Measurements from ENCODE around the gene RHOB.
"Not testable (repeated sequence)": the region's sequence is repeated elsewhere in the genome, so short reads cannot be mapped to it uniquely, and the experiment has no call there.

The RHOB gene

DNA sequence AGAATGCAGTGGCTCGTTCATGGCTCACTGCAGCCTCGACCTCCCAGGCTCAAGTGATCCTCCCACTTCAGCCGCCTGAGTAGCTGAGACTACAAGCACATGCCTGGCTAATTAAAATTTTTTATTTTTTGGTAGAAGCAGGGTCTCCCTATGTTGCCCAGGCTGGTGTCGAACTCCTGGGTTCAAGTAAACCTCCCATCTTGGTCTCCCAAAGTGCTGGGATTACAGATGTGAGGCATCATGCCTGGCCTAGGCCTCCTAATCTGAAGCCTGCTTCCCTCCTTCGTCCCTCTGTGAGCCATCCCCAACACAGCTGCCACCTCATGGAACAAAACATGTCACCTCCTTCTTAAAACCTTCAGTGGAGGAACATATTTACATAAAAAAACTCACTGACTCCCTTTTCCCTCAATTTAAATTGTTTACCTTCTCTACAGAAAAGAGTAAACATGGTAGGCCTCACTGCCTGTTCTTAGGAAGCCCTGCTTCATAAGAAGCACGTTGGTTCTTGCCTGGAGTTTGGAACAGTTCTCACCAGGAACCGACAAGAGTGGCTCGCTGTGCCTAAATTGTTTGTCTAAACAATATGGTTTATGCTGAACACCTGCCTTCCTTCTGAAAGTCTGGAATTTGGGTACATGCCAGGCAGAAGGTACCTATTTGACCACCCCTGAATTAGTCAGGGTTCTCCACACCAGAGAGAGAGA, 12.1 kb upstream of the RHOB start:
- no peak overlapping the region for H2BK120ac ChIP-seq (ENCODE audit: insufficient read depth, low read length, poor library complexity)
- no peaks in the 10 kb centered on the region for H3K4me1 ChIP-seq (ENCODE audit: control insufficient read depth in 1 of 2, insufficient read depth in 2 of 2, low read length in 2 of 2)
- DNase-seq: no peak
- no peak overlapping the region for H2BK5ac ChIP-seq (ENCODE audit: low read depth, low read length, poor library complexity)
- no peak overlapping the region for H3K23ac ChIP-seq (ENCODE audit: low read length)
- H3K27me3 ChIP-seq (ENCODE audit: insufficient read depth, low read length): no peaks in the 10 kb centered on the region
- H4K8ac ChIP-seq (ENCODE audit: low read depth, low read length): no peak overlapping the region
- H3K4me3 ChIP-seq (ENCODE audit: low read depth, low read length): no peak overlapping the region
- no peak overlapping the region for H3K4me2 ChIP-seq (ENCODE audit: low read length)
- no peak overlapping the region for H3K4ac ChIP-seq (ENCODE audit: low read depth, low read length)
- no peak overlapping the region for H2AFZ ChIP-seq (ENCODE audit: insufficient read depth, low read length, poor library complexity)
- no peak overlapping the region for H2BK12ac ChIP-seq (ENCODE audit: low read length)
- no peak overlapping the region for H3K9ac ChIP-seq (ENCODE audit: low read length)
- H3K14ac ChIP-seq (ENCODE audit: low read length): no peak overlapping the region
- H2AK5ac ChIP-seq (ENCODE audit: low read length): no peak overlapping the region
- no peaks in the 10 kb centered on the region for H3K79me2 ChIP-seq (ENCODE audit: control insufficient read depth, insufficient read depth, low read length, poor library complexity)
- no peak overlapping the region for H4K12ac ChIP-seq (ENCODE audit: low read depth, low read length)
- H3K9me3 ChIP-seq (ENCODE audit: insufficient read depth, low read depth, low read length): no peaks in the 10 kb centered on the region
- H4K91ac ChIP-seq (ENCODE audit: low read depth, low read length): no peak overlapping the region
- H3K27ac ChIP-seq (ENCODE audit: low read depth, low read length): no peak overlapping the region
- H3K36me3 ChIP-seq (ENCODE audit: control insufficient read depth in 1 of 2, insufficient read depth in 2 of 2, low read length in 2 of 2): no peaks in the 10 kb centered on the region
- H3K79me1 ChIP-seq (ENCODE audit: low read length): no peaks in the 10 kb centered on the region
- no CpG with 5 or more reads among the region's 8 CpGs for WGBS (ENCODE audit: extremely low coverage, insufficient coverage, insufficient read length)
- no peak overlapping the region for H3K18ac ChIP-seq (ENCODE audit: low read length)

DNA sequence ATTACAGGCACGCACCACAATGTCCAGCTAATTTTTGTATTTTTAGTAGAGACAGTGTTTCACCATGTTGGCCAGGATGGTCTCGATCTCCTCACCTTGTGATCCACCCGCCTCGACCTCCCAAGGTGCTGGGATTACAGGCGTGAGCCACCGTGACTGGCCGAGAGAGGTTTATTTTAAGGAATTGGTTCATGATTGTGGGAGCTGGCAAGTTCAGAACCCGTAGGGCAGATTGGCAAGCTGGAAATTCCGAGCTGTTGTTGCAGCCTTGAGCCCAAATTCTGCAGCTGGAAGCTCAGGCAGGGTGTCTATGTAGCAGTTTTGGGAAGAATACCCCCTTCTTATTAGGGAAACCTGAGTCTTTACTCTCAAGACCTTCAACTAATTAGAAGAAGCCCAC, 11.4 kb upstream of the RHOB start:
- not testable (repeated sequence) for H3K23ac ChIP-seq (ENCODE audit: low read length); H3K9ac ChIP-seq (ENCODE audit: low read length); H2BK12ac ChIP-seq (ENCODE audit: low read length); H3K18ac ChIP-seq (ENCODE audit: low read length); H4K8ac ChIP-seq (ENCODE audit: low read depth, low read length); H3K4me1 ChIP-seq (ENCODE audit: control insufficient read depth in 1 of 2, insufficient read depth in 2 of 2, low read length in 2 of 2); H2BK120ac ChIP-seq (ENCODE audit: insufficient read depth, low read length, poor library complexity); H2BK5ac ChIP-seq (ENCODE audit: low read depth, low read length, poor library complexity); H3K14ac ChIP-seq (ENCODE audit: low read length); H3K4me2 ChIP-seq (ENCODE audit: low read length); H2AFZ ChIP-seq (ENCODE audit: insufficient read depth, low read length, poor library complexity); H3K79me1 ChIP-seq (ENCODE audit: low read length); H3K4me3 ChIP-seq (ENCODE audit: low read depth, low read length); DNase-seq; H3K27me3 ChIP-seq (ENCODE audit: insufficient read depth, low read length); H2AK5ac ChIP-seq (ENCODE audit: low read length); H3K79me2 ChIP-seq (ENCODE audit: control insufficient read depth, insufficient read depth, low read length, poor library complexity); H3K9me3 ChIP-seq (ENCODE audit: insufficient read depth, low read depth, low read length); H3K4ac ChIP-seq (ENCODE audit: low read depth, low read length); H3K27ac ChIP-seq (ENCODE audit: low read depth, low read length); H3K36me3 ChIP-seq (ENCODE audit: control insufficient read depth in 1 of 2, insufficient read depth in 2 of 2, low read length in 2 of 2); H4K12ac ChIP-seq (ENCODE audit: low read depth, low read length); H4K91ac ChIP-seq (ENCODE audit: low read depth, low read length)
- WGBS (ENCODE audit: extremely low coverage, insufficient coverage, insufficient read length): no CpG with 5 or more reads among the region's 9 CpGs

DNA sequence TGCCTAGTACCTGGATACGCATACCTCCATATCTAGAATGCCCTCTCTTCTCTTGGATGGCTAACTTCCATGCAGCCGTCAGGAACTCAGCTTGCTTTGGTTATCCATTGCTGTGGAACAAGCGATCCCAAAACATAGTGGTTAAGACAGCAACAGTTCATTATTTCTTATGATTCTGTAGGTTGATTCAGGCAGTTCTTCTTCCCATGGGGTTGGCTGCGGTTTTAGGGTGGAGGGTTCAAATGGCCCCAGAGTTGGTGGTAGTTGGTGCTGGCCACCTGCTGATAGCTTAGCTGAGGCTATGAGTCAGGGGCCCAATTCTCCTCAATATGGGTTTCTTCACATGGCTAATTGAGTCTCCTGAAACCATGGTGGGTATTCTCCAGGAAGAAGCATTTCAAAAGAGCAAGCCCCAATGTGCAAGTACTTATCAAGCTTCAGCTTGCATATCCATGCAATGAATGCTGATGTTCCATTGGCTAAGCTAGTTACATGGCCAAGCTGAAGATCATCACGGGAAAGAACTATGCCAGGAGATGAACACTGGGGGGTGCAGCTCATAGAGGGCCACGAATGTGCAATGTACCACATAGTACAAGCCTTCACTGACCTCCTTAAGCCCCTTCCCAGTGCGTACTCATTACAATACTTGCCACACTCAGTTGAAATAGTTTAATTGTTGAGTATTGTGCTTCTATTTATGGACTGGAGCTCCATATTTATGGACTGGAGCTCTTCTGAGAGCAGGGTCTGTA, 10.0 kb upstream of the RHOB start:
- H2BK12ac ChIP-seq (ENCODE audit: low read length): no peak overlapping the region
- H3K4me1 ChIP-seq (ENCODE audit: control insufficient read depth in 1 of 2, insufficient read depth in 2 of 2, low read length in 2 of 2): no peaks in the 10 kb centered on the region
- H2BK5ac ChIP-seq (ENCODE audit: low read depth, low read length, poor library complexity): no peak overlapping the region
- H3K23ac ChIP-seq (ENCODE audit: low read length): no peak overlapping the region
- no peak overlapping the region for H3K4ac ChIP-seq (ENCODE audit: low read depth, low read length)
- no peak overlapping the region for H4K12ac ChIP-seq (ENCODE audit: low read depth, low read length)
- no peak overlapping the region for H3K4me3 ChIP-seq (ENCODE audit: low read depth, low read length)
- H3K14ac ChIP-seq (ENCODE audit: low read length): no peak overlapping the region
- no peak overlapping the region for H2BK120ac ChIP-seq (ENCODE audit: insufficient read depth, low read length, poor library complexity)
- no peak overlapping the region for H3K9ac ChIP-seq (ENCODE audit: low read length)
- no peaks in the 10 kb centered on the region for H3K79me1 ChIP-seq (ENCODE audit: low read length)
- no peak overlapping the region for H2AK5ac ChIP-seq (ENCODE audit: low read length)
- no peaks in the 10 kb centered on the region for H3K36me3 ChIP-seq (ENCODE audit: control insufficient read depth in 1 of 2, insufficient read depth in 2 of 2, low read length in 2 of 2)
- no peak overlapping the region for H3K4me2 ChIP-seq (ENCODE audit: low read length)
- H3K9me3 ChIP-seq (ENCODE audit: insufficient read depth, low read depth, low read length): no peaks in the 10 kb centered on the region
- WGBS (ENCODE audit: extremely low coverage, insufficient coverage, insufficient read length): no CpG with 5 or more reads among the region's 7 CpGs
- no peak overlapping the region for H3K27ac ChIP-seq (ENCODE audit: low read depth, low read length)
- no peaks in the 10 kb centered on the region for H3K79me2 ChIP-seq (ENCODE audit: control insufficient read depth, insufficient read depth, low read length, poor library complexity)
- no peak for DNase-seq
- no peak overlapping the region for H4K91ac ChIP-seq (ENCODE audit: low read depth, low read length)
- H4K8ac ChIP-seq (ENCODE audit: low read depth, low read length): no peak overlapping the region
- H3K18ac ChIP-seq (ENCODE audit: low read length): no peak overlapping the region
- no peaks in the 10 kb centered on the region for H3K27me3 ChIP-seq (ENCODE audit: insufficient read depth, low read length)
- no peak overlapping the region for H2AFZ ChIP-seq (ENCODE audit: insufficient read depth, low read length, poor library complexity)

DNA sequence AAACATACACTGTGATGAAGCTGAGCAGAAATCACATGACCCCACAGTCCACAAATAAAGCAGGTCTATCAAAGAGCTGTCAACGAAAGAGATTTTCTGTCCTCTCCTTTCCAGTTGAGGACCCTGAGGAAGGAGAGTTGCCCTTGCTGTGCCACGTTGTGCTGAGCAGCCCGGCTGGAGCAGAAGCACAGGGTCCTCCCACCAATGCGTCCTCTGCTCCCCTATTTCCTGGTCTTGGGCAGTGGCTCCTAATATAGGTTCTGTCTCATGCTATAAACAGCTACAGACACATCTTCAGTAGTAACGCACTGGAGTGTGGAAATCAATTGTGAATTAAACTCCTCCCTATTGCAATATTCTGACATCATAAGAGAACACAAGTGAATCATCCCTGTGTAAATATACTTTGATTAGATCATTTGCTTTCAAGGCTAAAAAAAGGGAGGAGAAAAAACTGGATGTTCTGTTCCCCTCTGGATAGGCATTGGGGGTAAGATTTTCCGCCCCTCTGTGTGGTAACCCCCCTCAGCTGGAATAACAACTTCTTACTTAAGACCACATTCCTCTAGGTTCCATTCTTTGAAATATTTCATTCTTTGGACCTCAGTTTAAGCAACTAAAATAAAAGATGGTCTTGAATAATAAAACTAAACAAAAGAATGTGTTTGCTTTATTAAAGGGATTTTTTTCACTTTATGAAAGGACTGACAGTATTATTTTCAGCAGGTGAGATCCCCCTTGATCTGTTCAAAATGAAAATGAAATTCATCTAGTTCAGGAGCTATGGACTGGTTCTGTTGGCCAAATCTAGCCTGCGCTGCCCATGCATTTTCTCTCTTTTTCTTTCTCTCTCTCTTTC, 8.3 kb upstream of the RHOB start:
- H3K9ac ChIP-seq (ENCODE audit: low read length): no peak overlapping the region
- peaks cover 1 to 2% of the 10 kb centered on the region in 2 experiments for H3K4me1 ChIP-seq (ENCODE audit: control insufficient read depth in 1 of 2, insufficient read depth in 2 of 2, low read length in 2 of 2)
- H3K18ac ChIP-seq (ENCODE audit: low read length): no peak overlapping the region
- H3K79me2 ChIP-seq (ENCODE audit: control insufficient read depth, insufficient read depth, low read length, poor library complexity): no peaks in the 10 kb centered on the region
- H3K9me3 ChIP-seq (ENCODE audit: insufficient read depth, low read depth, low read length): no peaks in the 10 kb centered on the region
- peak in 1 of 2 donors; percentile 31 for DNase-seq
- H3K14ac ChIP-seq (ENCODE audit: low read length): no peak overlapping the region
- no peak overlapping the region for H3K4me2 ChIP-seq (ENCODE audit: low read length)
- H3K36me3 ChIP-seq (ENCODE audit: control insufficient read depth in 1 of 2, insufficient read depth in 2 of 2, low read length in 2 of 2): no peaks in the 10 kb centered on the region
- no peak overlapping the region for H4K12ac ChIP-seq (ENCODE audit: low read depth, low read length)
- no peak overlapping the region for H4K91ac ChIP-seq (ENCODE audit: low read depth, low read length)
- no peaks in the 10 kb centered on the region for H3K27me3 ChIP-seq (ENCODE audit: insufficient read depth, low read length)
- H3K79me1 ChIP-seq (ENCODE audit: low read length): no peaks in the 10 kb centered on the region
- H3K4ac ChIP-seq (ENCODE audit: low read depth, low read length): no peak overlapping the region
- no peak overlapping the region for H2BK12ac ChIP-seq (ENCODE audit: low read length)
- no peak overlapping the region for H3K4me3 ChIP-seq (ENCODE audit: low read depth, low read length)
- H3K23ac ChIP-seq (ENCODE audit: low read length): no peak overlapping the region
- no peak overlapping the region for H2AK5ac ChIP-seq (ENCODE audit: low read length)
- H4K8ac ChIP-seq (ENCODE audit: low read depth, low read length): no peak overlapping the region
- no peak overlapping the region for H2BK5ac ChIP-seq (ENCODE audit: low read depth, low read length, poor library complexity)
- H2AFZ ChIP-seq (ENCODE audit: insufficient read depth, low read length, poor library complexity): no peak overlapping the region
- no peak overlapping the region for H2BK120ac ChIP-seq (ENCODE audit: insufficient read depth, low read length, poor library complexity)
- WGBS (ENCODE audit: extremely low coverage, insufficient coverage, insufficient read length): no CpG with 5 or more reads among the region's 7 CpGs
- no peak overlapping the region for H3K27ac ChIP-seq (ENCODE audit: low read depth, low read length)

All from trophoblast cell (in vitro differentiated cells and primary cell).